Measurements from ENCODE around the gene CDH23. TPM values are rescaled to one million over a fixed set of nuclear protein-coding genes. Genes with fewer than 3 reads are reported as not detected.

CDH23 gene
- total RNA-seq, 1 experiment from 2014 or later, result 0.07 TPM

DNA sequence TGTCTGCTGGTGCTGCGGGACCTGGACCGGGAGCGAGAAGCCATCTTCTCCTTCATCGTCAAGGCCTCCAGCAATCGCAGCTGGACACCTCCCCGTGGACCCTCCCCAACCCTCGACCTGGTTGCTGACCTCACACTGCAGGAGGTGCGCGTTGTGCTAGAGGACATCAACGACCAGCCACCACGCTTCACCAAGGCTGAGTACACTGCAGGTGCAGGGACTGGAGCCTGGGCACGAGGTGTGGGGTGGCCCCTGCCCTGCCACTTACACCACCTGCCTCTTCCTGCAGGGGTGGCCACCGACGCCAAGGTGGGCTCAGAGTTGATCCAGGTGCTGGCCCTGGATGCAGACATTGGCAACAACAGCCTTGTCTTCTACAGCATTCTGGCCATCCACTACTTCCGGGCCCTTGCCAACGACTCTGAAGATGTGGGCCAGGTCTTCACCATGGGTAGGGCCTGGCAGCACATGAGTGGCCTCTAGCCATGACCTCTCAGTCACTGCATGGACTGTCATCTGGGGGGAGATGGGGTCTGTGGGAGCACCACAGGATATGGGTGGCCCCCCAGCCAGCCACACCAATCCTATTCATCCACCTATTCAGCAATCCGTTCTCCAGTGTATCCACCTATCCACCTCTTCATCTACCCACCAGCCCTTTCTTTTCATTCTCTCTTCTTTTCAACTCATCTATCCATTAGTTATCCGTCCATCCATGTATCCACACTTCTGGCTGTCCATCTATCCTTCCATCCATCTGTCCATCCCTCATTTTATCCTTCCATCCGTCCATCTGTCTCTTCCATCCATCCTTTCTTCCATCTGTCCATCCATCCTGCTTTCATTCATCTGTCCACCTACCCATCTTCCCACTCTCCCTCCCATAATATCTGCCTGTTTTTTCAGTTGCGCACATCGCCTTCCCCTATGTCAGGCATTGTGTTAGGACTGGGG, 411.1 kb downstream of the CDH23 start:
- peaks cover 7% of the 10 kb centered on the region for H3K4me1 Mint-ChIP-seq (ENCODE audit: low read depth, unreplicated experiment)
- no peak for DNase-seq
- H3K27ac Mint-ChIP-seq (ENCODE audit: unreplicated experiment), result no peak overlapping the region
- H3K27me3 Mint-ChIP-seq (ENCODE audit: unreplicated experiment), result peaks cover 34% of the 10 kb centered on the region
- BruUV-seq (replicated peaks), result no TSS peak
- TF ChIP-seq, protein P1, sequence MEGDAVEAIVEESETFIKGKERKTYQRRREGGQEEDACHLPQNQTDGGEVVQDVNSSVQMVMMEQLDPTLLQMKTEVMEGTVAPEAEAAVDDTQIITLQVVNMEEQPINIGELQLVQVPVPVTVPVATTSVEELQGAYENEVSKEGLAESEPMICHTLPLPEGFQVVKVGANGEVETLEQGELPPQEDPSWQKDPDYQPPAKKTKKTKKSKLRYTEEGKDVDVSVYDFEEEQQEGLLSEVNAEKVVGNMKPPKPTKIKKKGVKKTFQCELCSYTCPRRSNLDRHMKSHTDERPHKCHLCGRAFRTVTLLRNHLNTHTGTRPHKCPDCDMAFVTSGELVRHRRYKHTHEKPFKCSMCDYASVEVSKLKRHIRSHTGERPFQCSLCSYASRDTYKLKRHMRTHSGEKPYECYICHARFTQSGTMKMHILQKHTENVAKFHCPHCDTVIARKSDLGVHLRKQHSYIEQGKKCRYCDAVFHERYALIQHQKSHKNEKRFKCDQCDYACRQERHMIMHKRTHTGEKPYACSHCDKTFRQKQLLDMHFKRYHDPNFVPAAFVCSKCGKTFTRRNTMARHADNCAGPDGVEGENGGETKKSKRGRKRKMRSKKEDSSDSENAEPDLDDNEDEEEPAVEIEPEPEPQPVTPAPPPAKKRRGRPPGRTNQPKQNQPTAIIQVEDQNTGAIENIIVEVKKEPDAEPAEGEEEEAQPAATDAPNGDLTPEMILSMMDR (IDR thresholded peaks at IDR 0.05; ENCODE audit: unreplicated experiment), result no peak
- H3K4me3 Mint-ChIP-seq (ENCODE audit: low read depth, unreplicated experiment), result no peak overlapping the region
- H3K36me3 Mint-ChIP-seq (ENCODE audit: insufficient read depth, unreplicated experiment), result peaks cover 10% of the 10 kb centered on the region
- CTCF ChIA-PET, result interaction anchor here (0.6 kb wide), 1 partner anchor 504 kb away, joined by 3 read pairs; no protein-coding TSS in a partner anchor
- intact Hi-C loops (cut with micrococcal nuclease; ENCODE audit: unreplicated experiment), result no loop called here
- peaks cover 2% of the 10 kb centered on the region for H3K9me3 Mint-ChIP-seq (ENCODE audit: low read depth, unreplicated experiment)

DNA sequence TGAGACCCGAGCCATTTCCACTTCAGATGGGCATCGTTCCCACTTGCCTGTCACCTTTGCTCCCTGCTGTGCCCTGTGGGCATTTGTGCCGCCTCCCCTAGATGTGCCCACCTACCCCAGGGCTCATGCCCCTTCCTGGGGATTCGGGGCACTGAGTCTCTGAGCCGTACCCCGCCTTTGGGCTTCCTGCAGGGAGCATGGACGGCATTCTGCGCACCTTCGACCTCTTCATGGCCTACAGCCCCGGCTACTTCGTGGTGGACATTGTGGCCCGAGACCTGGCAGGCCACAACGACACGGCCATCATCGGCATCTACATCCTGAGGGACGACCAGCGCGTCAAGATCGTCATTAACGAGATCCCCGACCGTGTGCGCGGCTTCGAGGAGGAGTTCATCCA, 412.9 kb downstream of the CDH23 start:
- intact Hi-C loops (cut with micrococcal nuclease; ENCODE audit: unreplicated experiment), result loop anchor here (5.0 to 10.0 kb wide), 2 partner anchors 82 to 115 kb away; no protein-coding TSS in a partner anchor
- H3K9me3 Mint-ChIP-seq (ENCODE audit: low read depth, unreplicated experiment), result peaks cover 2% of the 10 kb centered on the region
- no peak overlapping the region for H3K27ac Mint-ChIP-seq (ENCODE audit: unreplicated experiment)
- H3K4me1 Mint-ChIP-seq (ENCODE audit: low read depth, unreplicated experiment), result peaks cover 7% of the 10 kb centered on the region
- H3K27me3 Mint-ChIP-seq (ENCODE audit: unreplicated experiment), result peaks cover 30% of the 10 kb centered on the region
- H3K36me3 Mint-ChIP-seq (ENCODE audit: insufficient read depth, unreplicated experiment), result peaks cover 26% of the 10 kb centered on the region
- no peak overlapping the region for H3K4me3 Mint-ChIP-seq (ENCODE audit: low read depth, unreplicated experiment)
- no peak for DNase-seq
- no TSS peak for BruUV-seq (replicated peaks)
- CTCF ChIA-PET, result interaction anchor here (0.6 kb wide), 1 partner anchor 496 kb away, joined by 3 read pairs; no protein-coding TSS in a partner anchor
- TF ChIP-seq, protein P1 (IDR thresholded peaks at IDR 0.05; ENCODE audit: unreplicated experiment), result no peak

DNA sequence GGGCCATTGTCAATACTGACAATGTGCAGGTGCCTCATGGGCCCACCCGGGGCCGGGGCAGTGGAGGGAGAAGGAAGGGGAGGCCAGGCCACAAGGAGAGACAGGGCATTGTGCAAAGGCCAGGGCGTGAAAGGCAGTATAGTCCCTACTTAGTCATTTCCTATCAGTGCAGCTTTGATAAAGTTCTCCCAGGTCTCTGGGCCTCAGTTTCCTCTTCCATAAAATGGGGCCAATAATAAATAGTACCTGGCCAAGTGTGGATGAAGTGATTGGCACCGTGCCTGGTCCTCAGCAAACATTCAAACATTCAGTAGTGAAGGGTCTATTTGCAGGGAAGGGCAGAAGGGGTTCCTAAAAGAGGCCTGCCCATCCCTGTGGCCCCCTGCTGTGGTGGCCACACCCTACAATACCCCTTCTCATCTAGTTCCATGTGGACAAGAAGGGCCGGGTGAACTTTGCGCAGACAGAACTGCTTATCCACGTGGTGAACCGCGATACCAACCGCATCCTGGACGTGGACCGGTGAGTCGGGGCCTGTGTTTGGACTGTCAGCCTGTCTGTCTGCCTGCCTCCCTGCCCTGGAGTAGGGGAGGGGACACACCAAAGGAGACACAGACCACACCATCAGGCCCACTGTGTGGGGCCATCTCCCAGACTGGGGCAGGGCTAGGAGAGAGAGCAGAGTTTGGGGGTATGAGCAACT, 413.5 kb downstream of the CDH23 start:
- TF ChIP-seq, protein P1 (IDR thresholded peaks at IDR 0.05; ENCODE audit: unreplicated experiment), result no peak
- CTCF ChIA-PET, result interaction anchor here (0.7 to 1.5 kb wide), 3 partner anchors 41 to 86 kb away, joined by 3 to 4 read pairs (median 3); partner anchors contain the start of gene PSAP
- H3K4me1 Mint-ChIP-seq (ENCODE audit: low read depth, unreplicated experiment), result peaks cover 7% of the 10 kb centered on the region
- peaks cover 24% of the 10 kb centered on the region for H3K27me3 Mint-ChIP-seq (ENCODE audit: unreplicated experiment)
- no peak for DNase-seq
- intact Hi-C loops (cut with micrococcal nuclease; ENCODE audit: unreplicated experiment), result loop anchor here (5.0 to 10.0 kb wide), 2 partner anchors 83 to 115 kb away; no protein-coding TSS in a partner anchor
- H3K36me3 Mint-ChIP-seq (ENCODE audit: insufficient read depth, unreplicated experiment), result peaks cover 31% of the 10 kb centered on the region
- H3K27ac Mint-ChIP-seq (ENCODE audit: unreplicated experiment), result no peak overlapping the region
- no TSS peak for BruUV-seq (replicated peaks)
- peaks cover 2% of the 10 kb centered on the region for H3K9me3 Mint-ChIP-seq (ENCODE audit: low read depth, unreplicated experiment)
- H3K4me3 Mint-ChIP-seq (ENCODE audit: low read depth, unreplicated experiment), result no peak overlapping the region

DNA sequence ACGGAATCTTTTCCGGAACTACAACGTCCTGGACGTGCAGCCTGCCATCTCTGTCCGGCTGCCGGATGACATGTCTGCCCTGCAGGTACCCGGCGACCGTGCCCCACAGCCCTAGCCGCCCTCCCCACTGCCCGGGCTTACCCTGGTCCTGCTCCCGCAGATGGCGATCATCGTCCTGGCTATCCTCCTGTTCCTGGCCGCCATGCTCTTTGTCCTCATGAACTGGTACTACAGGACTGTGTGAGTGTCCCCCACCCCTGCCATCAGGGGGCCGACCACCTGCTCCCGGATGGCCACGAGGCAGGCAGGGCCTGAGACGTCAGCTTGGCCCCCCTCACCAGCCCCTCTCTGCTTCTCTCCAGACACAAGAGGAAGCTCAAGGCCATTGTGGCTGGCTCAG, 414.6 kb downstream of the CDH23 start:
- BruUV-seq (replicated peaks), result no TSS peak
- Mint-ChIP-seq H3K4me1 (ENCODE audit: low read depth, unreplicated experiment) (peaks cover under 1% of the 10 kb centered on the region), H3K9me3 (ENCODE audit: low read depth, unreplicated experiment) (peaks cover 2% of the 10 kb centered on the region), H3K27me3 (ENCODE audit: unreplicated experiment) (peaks cover 14% of the 10 kb centered on the region), H3K36me3 (ENCODE audit: insufficient read depth, unreplicated experiment) (peaks cover 42% of the 10 kb centered on the region), H3K4me3 (ENCODE audit: low read depth, unreplicated experiment) (no peak overlapping the region), H3K27ac (ENCODE audit: unreplicated experiment) (no peak overlapping the region)
- CTCF ChIA-PET, result interaction anchor here (0.6 to 2.4 kb wide), 18 partner anchors 8 to 496 kb away, joined by 3 to 13 read pairs (median 4); partner anchors contain the start of gene VSIR
- intact Hi-C loops (cut with micrococcal nuclease; ENCODE audit: unreplicated experiment), result loop anchor here (5.0 to 10.0 kb wide), 2 partner anchors 84 to 117 kb away; no protein-coding TSS in a partner anchor
- no peak for DNase-seq
- TF ChIP-seq, protein P1 (IDR thresholded peaks at IDR 0.05; ENCODE audit: unreplicated experiment), result no peak
